CD4-positive, alpha-beta T cell treated with Interferon alpha-2 for 1 hour (primary cell): ENCODE data around the gene RAB11A.

Experiments
- DNase-seq, 2 donors: peaks; one replicate each; pipeline ENCODE4 v3.0.0-alpha.2; 2020 to 2022

The RAB11A gene

GRCh38 chr15:65918357-65918920, 49.1 kb downstream of the RAB11A start:
- no peak for DNase-seq

GRCh38 chr15:65918945-65919344, 49.7 kb downstream of the RAB11A start:
- DNase-seq, result no peak

- no peak for DNase-seq
These were observed 50.1 kb downstream of the RAB11A start for GRCh38 chr15:65919353-65919752.

- DNase-seq, result no peak
These were observed 50.8 kb downstream of the RAB11A start for GRCh38 chr15:65920121-65920520.

GRCh38 chr15:65920825-65921309, 51.6 kb downstream of the RAB11A start:
- DNase-seq, result no peak

- DNase-seq, result no peak
These were observed 52.5 kb downstream of the RAB11A start for GRCh38 chr15:65921780-65922179.

- no peak for DNase-seq
These were observed 53.3 kb downstream of the RAB11A start for GRCh38 chr15:65922621-65923020.

- no peak for DNase-seq
These were observed 54.0 kb downstream of the RAB11A start for GRCh38 chr15:65923264-65923663.

- DNase-seq, result no peak
These were observed 54.7 kb downstream of the RAB11A start for GRCh38 chr15:65924004-65924403.

- no peak for DNase-seq
These were observed 56.0 kb downstream of the RAB11A start for GRCh38 chr15:65925338-65925737.

GRCh38 chr15:65926459-65926858, 57.2 kb downstream of the RAB11A start:
- DNase-seq, result no peak

- DNase-seq, result no peak
These were observed 57.6 kb downstream of the RAB11A start for GRCh38 chr15:65926899-65927298.

GRCh38 chr15:65927545-65927944, 58.3 kb downstream of the RAB11A start:
- no peak for DNase-seq

- no peak for DNase-seq
These were observed 60.3 kb downstream of the RAB11A start for GRCh38 chr15:65929573-65929972.

GRCh38 chr15:65930134-65930533, 60.8 kb downstream of the RAB11A start:
- no peak for DNase-seq

GRCh38 chr15:65931221-65931620, 61.9 kb downstream of the RAB11A start:
- no peak for DNase-seq

- DNase-seq, result no peak
These were observed 66.1 kb downstream of the RAB11A start for GRCh38 chr15:65935391-65935790.

- no peak for DNase-seq
These were observed 67.0 kb downstream of the RAB11A start for GRCh38 chr15:65936282-65936681.

- DNase-seq, result no peak
These were observed 67.8 kb downstream of the RAB11A start for GRCh38 chr15:65937054-65937453.

- DNase-seq, result no peak
These were observed 68.2 kb downstream of the RAB11A start for GRCh38 chr15:65937476-65937875.

GRCh38 chr15:65938604-65939003, 69.3 kb downstream of the RAB11A start:
- no peak for DNase-seq

- DNase-seq, result no peak
These were observed 70.8 kb downstream of the RAB11A start for GRCh38 chr15:65939901-65940617.

GRCh38 chr15:65940618-65940909, 71.3 kb downstream of the RAB11A start:
- no peak for DNase-seq
